ENCODE data around the gene PARG. TPM values are rescaled to one million over a fixed set of nuclear protein-coding genes. Genes with fewer than 3 reads are reported as not detected.

Gene PARG
- total RNA-seq, 1 experiment from 2014 or later: 47.6 TPM

DNA sequence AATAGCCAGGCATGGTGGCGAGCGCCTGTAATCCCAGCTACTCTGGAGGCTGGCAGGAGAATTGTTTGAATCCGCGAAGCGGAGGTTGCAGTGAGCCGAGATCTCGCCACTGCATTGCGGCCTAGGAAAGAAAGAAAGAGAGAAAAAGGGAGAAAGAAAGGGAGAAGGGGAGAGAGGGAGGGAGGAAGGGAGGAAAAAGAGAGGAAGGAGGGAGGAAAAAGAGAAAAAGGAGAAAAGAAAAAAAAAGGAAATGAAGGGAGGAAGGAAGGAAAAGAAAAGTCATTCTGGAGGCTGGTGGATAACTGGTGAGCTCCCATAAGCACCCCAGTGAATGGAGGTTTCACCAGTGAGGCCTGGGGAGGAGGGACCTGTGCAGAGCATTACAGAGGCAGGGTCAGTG is 172.1 kb downstream of the PARG start:
- H3K4me1 ChIP-seq (ENCODE audit: low read length): no peaks in the 10 kb centered on the region
- H3K36me3 ChIP-seq (ENCODE audit: insufficient read depth, low read length): no peaks in the 10 kb centered on the region
- H3K4me2 ChIP-seq (ENCODE audit: low read depth, low read length, poor library complexity, severe bottlenecking): no peak overlapping the region
- H3K27me3 ChIP-seq (ENCODE audit: low read length): no peaks in the 10 kb centered on the region
- H3K9me2 ChIP-seq (replicated peaks; ENCODE audit: insufficient read depth, low read length): no peaks in the 10 kb centered on the region
- H3K4me3 ChIP-seq (ENCODE audit: low read length): no peak overlapping the region
- H2AFZ ChIP-seq (ENCODE audit: low read length): no peak overlapping the region
- H3K27ac ChIP-seq (ENCODE audit: low read length): no peak overlapping the region
- H3K9me3 ChIP-seq (ENCODE audit: low read length): peaks cover 6% of the 10 kb centered on the region; the same call in 1 of the 2 replicates
- H3K9ac ChIP-seq (ENCODE audit: low read length): no peak overlapping the region
- no peaks in the 10 kb centered on the region for H3K79me2 ChIP-seq (ENCODE audit: low read length)
- no peaks in the 10 kb centered on the region for H4K20me1 ChIP-seq (ENCODE audit: insufficient read depth, low read depth, low read length)
- no peak for DNase-seq

DNA sequence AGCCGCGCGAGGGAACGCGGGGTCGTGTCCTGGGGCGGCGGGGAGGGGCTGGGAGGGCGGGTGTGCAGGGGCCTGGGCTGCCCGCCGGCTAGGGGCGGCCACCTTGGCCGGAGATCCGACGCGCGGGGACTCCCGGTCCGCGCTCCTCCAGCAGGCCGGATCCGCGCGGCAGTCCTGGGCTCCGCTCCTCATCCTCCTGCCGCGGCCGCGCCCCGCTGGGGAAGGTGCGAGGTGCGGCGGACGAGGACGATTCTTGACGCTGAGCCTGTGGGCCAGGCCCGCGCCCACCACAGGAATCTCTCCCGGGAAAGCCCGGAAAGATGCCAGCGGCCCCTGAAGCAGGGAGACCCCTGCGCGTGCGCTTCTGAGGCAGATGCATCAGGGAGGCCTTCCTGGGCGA is 173.1 kb downstream of the PARG start:
- Histone ChIP-seq H3K9me2 (replicated peaks; ENCODE audit: insufficient read depth, low read length) (no peaks in the 10 kb centered on the region), H3K9me3 (ENCODE audit: low read length) (peaks cover 6% of the 10 kb centered on the region; the same call in 1 of the 2 replicates)

DNA sequence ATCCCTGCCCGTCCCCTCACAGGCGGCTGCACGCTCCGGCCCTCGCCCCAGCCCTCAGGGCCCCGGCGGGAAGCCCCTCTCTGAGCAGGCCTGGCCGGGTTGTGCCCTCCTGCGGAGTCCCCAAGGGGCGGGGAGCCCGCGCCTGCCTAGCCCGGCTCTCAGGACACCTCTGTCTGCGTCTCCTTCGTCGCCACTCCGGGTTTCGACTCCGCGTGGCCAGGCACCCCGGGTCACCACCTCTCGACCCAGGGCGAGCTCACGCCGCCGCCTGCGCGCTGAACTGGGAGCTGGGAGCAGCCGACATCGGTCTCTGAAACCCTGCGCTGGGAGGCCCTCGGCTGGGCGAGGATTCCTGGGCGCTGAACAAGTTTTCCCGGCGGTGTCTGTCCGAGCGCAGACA is 173.5 kb downstream of the PARG start:
- Histone ChIP-seq H3K9me3 (ENCODE audit: low read length) (peaks cover 6% of the 10 kb centered on the region; the same call in 1 of the 2 replicates), H3K4me1 (ENCODE audit: low read length) (no peaks in the 10 kb centered on the region), H3K27me3 (ENCODE audit: low read length) (no peaks in the 10 kb centered on the region), H3K9ac (ENCODE audit: low read length) (no peak overlapping the region), H3K27ac (ENCODE audit: low read length) (no peak overlapping the region), H2AFZ (ENCODE audit: low read length) (no peak overlapping the region), H3K36me3 (ENCODE audit: insufficient read depth, low read length) (no peaks in the 10 kb centered on the region), H3K79me2 (ENCODE audit: low read length) (no peaks in the 10 kb centered on the region), H3K9me2 (replicated peaks; ENCODE audit: insufficient read depth, low read length) (no peaks in the 10 kb centered on the region), H4K20me1 (ENCODE audit: insufficient read depth, low read depth, low read length) (no peaks in the 10 kb centered on the region), H3K4me3 (ENCODE audit: low read length) (no peak overlapping the region), H3K4me2 (ENCODE audit: low read depth, low read length, poor library complexity, severe bottlenecking) (no peak overlapping the region)
- no peak for DNase-seq

More for the DNA sequence above, 173.1 kb downstream of the PARG start:
- DNase-seq: no peak
- H3K9ac ChIP-seq (ENCODE audit: low read length): no peak overlapping the region
- no peaks in the 10 kb centered on the region for H4K20me1 ChIP-seq (ENCODE audit: insufficient read depth, low read depth, low read length)
- no peak overlapping the region for H3K27ac ChIP-seq (ENCODE audit: low read length)
- H3K79me2 ChIP-seq (ENCODE audit: low read length): no peaks in the 10 kb centered on the region
- H3K4me2 ChIP-seq (ENCODE audit: low read depth, low read length, poor library complexity, severe bottlenecking): no peak overlapping the region
- H3K27me3 ChIP-seq (ENCODE audit: low read length): no peaks in the 10 kb centered on the region
- H2AFZ ChIP-seq (ENCODE audit: low read length): no peak overlapping the region
- no peak overlapping the region for H3K4me3 ChIP-seq (ENCODE audit: low read length)
- no peaks in the 10 kb centered on the region for H3K36me3 ChIP-seq (ENCODE audit: insufficient read depth, low read length)
- H3K4me1 ChIP-seq (ENCODE audit: low read length): no peaks in the 10 kb centered on the region

Small RNAs within 50 kb of the gene (small RNA-seq; reads per million reads assigned to genes)
- gene RNA5SP317: not detected
- gene SNORA74C-2: 0.16 reads per million

Other genes starting within 250 kb of the PARG start
- gene OGDHL, start 179.7 kb downstream of the PARG start, total RNA-seq (2014; rRNA removed; shearing (Covaris generic); ENCODE audit: low replicate concordance): 0.75 and 1.8 TPM in 2 replicates
- 27.9 and 31.7 TPM in 2 replicates for gene TIMM23B, start within 50 bp of the PARG start, total RNA-seq (2014; rRNA removed; shearing (Covaris generic); ENCODE audit: low replicate concordance)
- 12.0 and 17.1 TPM in 2 replicates for gene AGAP6, start 46.4 kb upstream of the PARG start, total RNA-seq (2014; rRNA removed; shearing (Covaris generic); ENCODE audit: low replicate concordance)
- gene WASHC2A, start 125.9 kb upstream of the PARG start, total RNA-seq (2014; rRNA removed; shearing (Covaris generic); ENCODE audit: low replicate concordance): 24.8 and 29.3 TPM in 2 replicates